Activated CD4-positive, alpha-beta T cell treated with anti-CD3 and anti-CD28 coated beads, Interleukin-2, amount 10 ng/mL, durations not matched to agents 24 days and 14 days (primary cell): ENCODE data around the gene ABHD12B. TPM values are rescaled to one million over a fixed set of nuclear protein-coding genes. Genes with fewer than 3 reads are reported as not detected.

Experiments
- total RNA-seq: library from RNA; stranded (reverse); gene quantifications from 2 replicates; pipeline ENCODE4 v1.2.3, GENCODE V29; 2022

Gene ABHD12B
- total RNA-seq, 1 donor from 2014 or later: not detected

Other genes starting within 250 kb of the ABHD12B start
- gene SAV1, start 203.7 kb upstream of the ABHD12B start, total RNA-seq: 9.9 and 10.8 TPM in 2 replicates
- gene NIN, start 40.9 kb upstream of the ABHD12B start, total RNA-seq: 40.2 and 43.1 TPM in 2 replicates
- gene PYGL, start 72.4 kb downstream of the ABHD12B start, total RNA-seq: 0.26 and 1.3 TPM in 2 replicates
- 0.47 and 0.52 TPM in 2 replicates for gene TRIM9, start 223.1 kb downstream of the ABHD12B start, total RNA-seq